GM21360 (cell line): ENCODE measurements around the gene CSK.
A peak's percentile ranks its signal among the peaks of the same experiment; 100 is the strongest.

Source experiments
- ATAC-seq: cut with Tn5 transposase; IDR thresholded peaks from one replicate; pipeline ENCODE4 v1.9.1; 2021; ENCODE audit warnings: mild to moderate bottlenecking, moderate library complexity; ENCODE audit not compliant: unreplicated experiment

CSK gene

DNA sequence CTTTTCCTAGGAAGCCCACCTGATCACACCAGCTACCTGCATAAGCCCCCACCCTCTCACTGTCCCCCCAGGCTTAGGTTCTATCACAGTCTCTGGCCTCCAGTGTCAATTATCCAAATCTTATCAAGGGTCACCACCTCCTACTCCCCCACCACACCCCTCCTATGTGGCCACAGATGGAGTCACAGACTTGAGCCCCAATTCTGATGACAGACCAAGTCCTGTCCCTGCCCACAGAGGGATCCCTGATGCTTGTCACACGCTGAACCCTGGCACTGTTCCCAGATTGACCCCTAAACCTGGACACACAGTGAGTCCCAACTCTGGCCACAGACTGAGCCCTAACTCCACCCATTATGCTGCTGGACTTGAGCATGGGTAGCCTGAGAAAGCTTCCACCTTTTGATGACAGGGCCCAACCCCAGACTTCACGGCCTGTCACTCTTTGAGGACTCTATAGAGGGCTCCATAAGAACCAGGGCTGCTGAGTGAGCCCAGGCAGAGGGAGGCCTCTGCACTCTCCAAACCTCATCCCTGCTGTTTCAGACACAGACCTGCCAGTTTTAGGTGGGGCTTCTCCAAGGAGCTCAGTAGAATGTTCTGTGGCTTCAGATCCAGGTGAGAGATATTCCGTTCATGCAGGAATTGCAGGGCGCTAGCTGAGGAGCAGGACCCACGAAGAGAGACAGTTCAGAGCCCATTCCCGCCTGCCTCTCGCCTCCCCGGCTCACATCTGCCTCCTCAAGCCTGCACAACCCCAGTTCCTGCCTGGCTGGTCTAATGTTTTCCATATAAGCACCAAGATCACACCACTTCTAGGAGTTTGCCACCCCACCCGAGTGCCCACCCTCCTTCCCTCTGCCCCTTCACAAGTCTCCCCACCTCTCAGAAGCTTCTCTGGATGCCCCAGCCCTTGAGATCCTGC, 59.2 kb downstream of the CSK start:
- no peak for ATAC-seq

DNA sequence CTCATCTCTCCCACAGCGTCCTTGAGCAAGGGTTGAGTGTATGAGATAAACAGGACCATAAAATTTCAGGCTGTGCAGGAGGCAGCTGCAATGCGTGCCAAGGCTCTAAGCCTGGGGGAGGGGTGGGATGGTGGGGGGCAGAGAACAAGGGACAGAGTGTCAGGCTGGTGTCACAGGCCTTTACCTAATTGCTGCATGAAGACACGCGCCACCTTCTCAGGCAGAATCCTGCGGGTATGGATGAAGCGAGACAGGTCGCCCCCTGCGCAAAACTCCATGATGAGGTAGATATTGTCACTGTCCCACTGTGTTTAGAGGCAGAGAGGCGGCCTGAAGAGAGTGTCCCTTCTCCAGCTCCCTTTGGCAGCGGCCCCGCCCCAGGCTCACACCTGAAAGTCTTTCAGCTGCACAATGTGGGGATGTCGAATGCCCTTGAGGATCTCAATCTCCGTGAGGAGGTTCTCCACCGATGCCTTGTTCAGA, 60.1 kb downstream of the CSK start:
- no peak for ATAC-seq

DNA sequence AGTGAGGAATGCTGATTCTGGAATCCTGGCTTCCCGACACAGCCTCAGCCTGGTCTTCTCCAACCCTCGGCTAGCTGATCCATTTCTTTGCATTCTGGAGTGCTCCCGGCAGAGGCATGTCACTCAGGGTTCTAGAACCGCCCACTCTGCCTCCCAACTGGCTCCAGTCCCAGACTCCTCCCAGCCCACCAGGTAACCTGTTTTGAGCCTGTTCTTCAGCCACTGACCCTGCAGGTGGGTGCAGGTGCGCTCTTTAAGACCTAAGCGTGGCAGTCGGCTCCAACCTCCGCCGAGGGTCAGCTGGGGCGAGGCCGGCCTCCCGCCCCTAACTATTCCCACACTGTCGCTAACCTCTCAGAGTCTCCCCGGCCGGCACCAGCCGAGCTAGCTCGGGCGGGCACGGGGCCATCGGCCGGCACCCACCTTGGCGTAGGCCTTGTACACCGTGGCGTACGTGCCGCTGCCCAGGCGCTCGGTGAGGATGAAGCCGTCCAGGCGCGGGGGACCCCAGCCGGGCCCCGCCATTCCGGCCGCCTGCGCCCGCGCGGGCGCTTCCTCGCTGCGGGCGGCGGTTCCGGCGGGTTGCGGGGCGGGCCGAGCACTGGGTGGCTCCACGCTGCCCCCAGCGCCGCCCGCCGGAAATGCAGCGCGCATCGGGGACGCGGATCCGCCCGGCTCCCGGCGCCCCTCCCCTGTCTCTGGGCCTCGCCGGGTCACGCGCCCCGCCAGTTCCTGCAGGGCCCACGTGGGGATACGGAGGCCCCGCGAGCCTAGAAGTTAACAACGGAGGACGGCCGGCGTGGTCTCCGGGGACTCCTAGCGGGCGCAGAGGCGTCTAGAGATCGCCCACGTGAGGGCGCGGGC, 60.9 kb downstream of the CSK start, which contains the start of gene ULK3:
TSS of gene ULK3 (minus strand) at position 576 of the 864 bp plus-strand sequence. CDS start at position 525, 51 bp downstream.
- ATAC-seq: peak; percentile 87

DNA sequence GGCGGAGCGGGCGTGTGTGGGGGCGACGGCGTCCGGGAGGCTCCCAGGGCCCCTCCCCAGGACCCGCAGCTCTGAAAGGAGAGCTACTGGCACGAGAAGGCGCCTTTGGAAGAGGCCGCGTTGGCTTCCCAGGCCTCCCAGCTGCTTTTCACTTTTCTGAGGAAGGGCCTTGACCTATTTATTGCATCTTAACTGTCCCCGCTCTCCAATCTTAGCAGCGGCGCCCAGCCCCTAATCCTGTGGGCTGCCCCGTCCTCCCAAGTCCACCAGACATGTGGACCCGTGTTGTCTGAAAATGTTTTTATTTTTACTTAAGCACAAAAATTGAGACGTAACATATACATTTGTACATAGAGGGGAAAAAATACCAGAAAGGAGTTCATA, 61.6 kb downstream of the CSK start:
- ATAC-seq: no peak

- ATAC-seq: no peak
These were observed 62.0 kb downstream of the CSK start for GRCh38 chr15:74843891-74844299.

- no peak for ATAC-seq
These were observed 62.7 kb downstream of the CSK start for GRCh38 chr15:74844319-74845207.

- no peak for ATAC-seq
These were observed 63.3 kb downstream of the CSK start for GRCh38 chr15:74845208-74845568.

DNA sequence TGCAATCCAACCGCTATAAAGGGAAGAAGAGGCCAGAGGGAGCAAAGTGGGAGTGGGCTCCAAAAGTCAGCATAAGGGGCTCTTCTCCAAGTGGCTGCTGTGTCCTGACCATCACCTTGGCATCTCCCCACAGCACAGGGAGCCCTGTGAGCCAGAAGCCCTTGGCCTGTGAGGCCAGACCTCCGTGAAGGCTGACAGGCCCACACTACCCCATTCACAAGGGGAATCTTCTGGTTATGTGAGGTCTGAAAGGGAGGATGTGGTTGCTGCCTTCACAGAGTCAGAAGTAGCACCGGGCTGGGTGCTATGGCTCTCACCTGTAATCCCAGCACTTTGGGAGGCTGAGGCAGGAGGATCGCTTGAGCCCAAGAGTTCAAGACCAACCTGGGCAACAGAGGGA, 63.7 kb downstream of the CSK start:
- ATAC-seq: no peak

GRCh38 chr15:74847432-74847831, 65.6 kb downstream of the CSK start:
- no peak for ATAC-seq

GRCh38 chr15:74850393-74850792, 68.5 kb downstream of the CSK start:
- ATAC-seq: no peak

DNA sequence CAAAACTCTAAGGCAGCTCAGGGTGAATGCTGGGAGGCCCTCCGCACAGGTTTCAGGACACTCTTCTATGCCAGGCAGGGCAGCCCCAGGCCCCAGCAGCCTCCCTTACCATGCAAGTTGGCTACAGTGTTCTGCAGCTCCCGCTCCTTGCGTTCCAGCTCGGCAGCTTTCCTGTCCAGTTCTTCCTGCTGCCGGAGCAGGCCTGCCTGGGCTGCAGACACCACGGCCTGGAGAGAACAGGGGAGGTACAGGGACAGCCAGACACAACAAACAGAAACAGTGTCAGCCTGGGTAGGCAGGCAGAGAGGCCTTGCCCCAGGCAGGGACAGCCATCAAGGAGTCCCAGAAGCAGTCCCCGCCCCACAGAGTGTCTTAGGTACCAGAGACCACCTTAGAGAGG, 70.1 kb downstream of the CSK start:
- ATAC-seq: no peak
